IPS-18c (cell line): Measurements from ENCODE around the gene CHM.
"Not testable (repeated sequence)": the region's sequence is repeated elsewhere in the genome, so short reads cannot be mapped to it uniquely, and the experiment has no call there.

Experiments used
- H3K4me3 ChIP-seq: 2 replicates; pipeline ENCODE4 v1.7.0; 2013; ENCODE audit warnings: low read depth, mild to moderate bottlenecking, low read length, moderate library complexity; ENCODE audit not compliant: insufficient read depth
- H3K9me3 ChIP-seq: one replicate; pipeline ENCODE4 v1.6.1; 2013; ENCODE audit warnings: mild to moderate bottlenecking, low read length, moderate library complexity; ENCODE audit not compliant: control insufficient read depth, insufficient read depth

Gene CHM, protein sequence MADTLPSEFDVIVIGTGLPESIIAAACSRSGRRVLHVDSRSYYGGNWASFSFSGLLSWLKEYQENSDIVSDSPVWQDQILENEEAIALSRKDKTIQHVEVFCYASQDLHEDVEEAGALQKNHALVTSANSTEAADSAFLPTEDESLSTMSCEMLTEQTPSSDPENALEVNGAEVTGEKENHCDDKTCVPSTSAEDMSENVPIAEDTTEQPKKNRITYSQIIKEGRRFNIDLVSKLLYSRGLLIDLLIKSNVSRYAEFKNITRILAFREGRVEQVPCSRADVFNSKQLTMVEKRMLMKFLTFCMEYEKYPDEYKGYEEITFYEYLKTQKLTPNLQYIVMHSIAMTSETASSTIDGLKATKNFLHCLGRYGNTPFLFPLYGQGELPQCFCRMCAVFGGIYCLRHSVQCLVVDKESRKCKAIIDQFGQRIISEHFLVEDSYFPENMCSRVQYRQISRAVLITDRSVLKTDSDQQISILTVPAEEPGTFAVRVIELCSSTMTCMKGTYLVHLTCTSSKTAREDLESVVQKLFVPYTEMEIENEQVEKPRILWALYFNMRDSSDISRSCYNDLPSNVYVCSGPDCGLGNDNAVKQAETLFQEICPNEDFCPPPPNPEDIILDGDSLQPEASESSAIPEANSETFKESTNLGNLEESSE

DNA sequence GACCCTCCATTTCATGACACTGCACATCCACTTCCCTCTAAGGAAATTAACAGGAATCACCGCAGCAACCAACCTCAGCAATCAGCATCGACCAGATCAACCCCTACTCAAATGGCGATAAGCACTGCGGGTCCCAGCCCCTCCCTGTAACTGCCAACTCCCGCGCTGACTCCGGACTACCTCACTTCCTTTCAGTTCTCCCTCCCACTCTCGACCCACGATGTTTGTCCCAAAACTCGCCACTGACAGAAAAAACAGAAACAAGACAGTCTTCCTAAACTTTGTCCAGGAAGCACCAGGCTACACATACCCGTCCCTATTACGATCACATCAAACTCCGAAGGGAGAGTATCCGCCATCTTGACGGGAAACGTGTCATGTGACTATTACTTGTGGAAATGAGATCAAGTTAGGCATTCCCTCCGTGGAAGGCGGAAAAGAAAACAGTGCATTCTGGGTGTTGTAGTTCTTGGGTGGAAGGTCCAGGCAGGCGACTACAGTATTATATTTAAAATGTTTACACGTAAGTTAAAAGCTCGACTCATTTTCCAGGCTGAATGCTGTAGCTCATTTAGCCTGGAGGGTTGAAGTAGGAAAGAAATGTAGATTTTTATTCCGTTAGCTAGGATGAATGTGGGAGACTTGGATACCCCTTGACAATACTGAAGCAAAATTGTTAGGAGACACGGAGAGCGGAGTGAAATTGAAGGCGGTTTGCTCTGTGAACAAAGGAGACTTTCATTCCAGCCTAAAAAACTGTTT is at the start of gene CHM:
CHM (minus strand) TSS at position 385 of the 762 bp plus-strand sequence; CDS start at position 359, 26 bp downstream.
- peak within 1 kb of the TSS; percentile 70 for H3K4me3 ChIP-seq
- H3K9me3 ChIP-seq = no peaks in the 10 kb centered on the region

DNA sequence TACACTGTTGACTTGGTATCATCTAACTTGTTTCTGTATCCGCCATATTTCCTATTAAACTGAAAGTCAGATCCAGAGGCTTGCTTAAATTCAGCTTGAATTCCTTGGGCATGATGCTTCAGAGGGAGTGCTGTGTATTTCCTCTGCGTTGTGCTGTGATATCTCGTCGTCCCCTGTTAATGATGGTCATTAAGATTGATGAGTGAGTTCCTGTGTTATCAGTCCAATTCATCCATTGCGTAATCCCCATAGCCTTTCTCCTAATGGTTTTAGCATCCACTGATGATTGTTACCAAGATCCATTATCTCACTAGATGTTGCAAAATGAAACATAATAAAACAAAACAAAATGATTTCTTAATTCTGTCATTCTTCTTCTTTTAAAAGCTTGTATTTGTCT is 31.3 kb upstream of the CHM start:
- no peaks in the 10 kb centered on the region for H3K9me3 ChIP-seq
- no peak overlapping the region for H3K4me3 ChIP-seq

DNA sequence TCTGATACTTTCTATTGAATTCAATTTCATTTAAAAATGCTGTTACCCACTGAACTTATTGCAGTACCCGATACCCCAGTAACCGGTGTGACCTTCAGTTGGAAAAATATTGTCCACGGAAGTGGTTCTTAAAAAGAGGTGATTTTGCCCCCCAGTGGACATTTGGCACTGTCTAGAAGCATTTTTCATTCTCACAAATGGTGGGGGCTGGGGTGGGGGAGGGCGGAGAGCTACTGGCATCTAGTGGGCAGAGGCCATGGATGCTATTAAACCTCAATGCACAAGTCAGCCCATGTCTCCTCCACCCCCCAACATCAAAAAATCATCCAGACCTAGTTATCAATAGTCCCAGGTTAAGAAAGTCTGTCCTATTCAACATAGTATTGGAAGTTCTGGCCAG is 19.6 kb upstream of the CHM start:
- Histone ChIP-seq H3K4me3 (no peak overlapping the region), H3K9me3 (peaks cover 4% of the 10 kb centered on the region)

DNA sequence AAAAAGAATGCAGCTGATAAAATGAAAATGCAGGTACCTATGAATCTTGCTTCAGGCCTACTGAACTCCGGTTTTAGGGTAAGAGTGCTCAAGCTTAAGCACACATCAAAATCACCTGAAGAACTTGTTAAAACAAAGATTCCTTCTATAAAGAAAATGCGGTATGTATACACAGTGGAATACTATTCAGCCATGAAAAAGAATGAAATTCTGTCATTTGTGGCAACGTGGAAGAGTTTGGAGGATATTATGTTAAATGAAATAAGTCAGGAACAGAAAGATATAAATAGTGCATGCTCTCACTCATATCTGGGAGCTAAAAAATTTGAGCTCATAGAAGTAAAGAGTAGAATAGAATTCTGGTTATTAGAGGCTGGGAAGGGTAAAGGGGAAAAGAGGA is 14.0 kb upstream of the CHM start:
- peaks cover 4% of the 10 kb centered on the region for H3K9me3 ChIP-seq
- no peak overlapping the region for H3K4me3 ChIP-seq

DNA sequence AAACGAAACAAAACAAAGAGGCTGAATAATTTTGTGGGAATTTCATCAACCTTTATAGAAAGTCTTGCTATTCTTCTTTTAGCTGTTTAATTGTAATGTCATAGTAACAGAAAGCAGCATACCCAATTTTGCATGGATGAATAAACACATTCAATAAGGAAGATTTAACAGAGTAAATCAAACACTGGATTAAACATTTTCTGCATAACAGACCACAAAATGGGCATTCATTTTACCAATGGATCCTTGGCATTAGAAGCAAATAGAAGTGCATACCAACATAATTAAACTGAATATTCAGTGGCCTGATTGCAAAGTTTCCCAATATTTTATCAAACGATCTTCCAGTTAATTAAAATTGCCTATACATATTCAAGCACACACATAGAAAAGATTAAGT is 4.4 kb upstream of the CHM start:
- Histone ChIP-seq H3K9me3 (no peaks in the 10 kb centered on the region), H3K4me3 (no peak overlapping the region)

DNA sequence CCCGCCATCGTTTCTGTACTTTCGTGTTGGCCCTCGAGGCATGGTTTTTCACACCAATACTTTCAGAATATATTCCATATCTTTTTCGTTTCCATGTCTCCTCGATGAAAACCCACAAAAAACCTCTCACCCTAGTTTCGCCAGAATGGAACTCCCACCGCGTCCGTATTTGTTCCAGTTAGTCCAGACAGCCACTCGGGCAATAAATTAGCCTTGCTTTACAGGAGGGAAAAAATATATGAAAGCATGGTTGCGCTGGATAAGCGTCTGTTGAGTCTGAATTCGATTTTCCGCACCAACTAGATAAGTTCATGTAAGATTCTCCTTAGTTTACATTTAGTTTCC is 550 bp upstream of the CHM start:
- H3K4me3 ChIP-seq = peak overlapping the region; percentile 32; the same call in 1 of the 2 replicates
- no peaks in the 10 kb centered on the region for H3K9me3 ChIP-seq

DNA sequence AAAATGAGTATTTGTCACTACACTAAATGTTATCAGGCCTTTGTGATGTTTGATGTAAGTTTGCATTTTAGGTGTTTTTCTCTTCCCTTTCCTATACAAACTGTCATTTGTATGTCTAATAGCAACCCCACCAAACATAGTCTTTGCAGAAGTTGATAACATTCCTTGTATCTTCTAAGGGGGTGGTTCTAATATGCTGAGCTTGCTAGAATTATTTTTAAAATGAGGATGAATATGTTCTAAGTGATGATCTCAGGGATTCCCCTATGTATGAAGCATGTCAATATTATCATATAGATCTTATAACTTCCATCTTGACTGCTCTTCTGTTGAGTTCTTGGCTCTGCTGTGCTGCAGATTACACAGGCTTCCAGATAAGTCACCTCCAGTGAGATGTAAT is 3.1 kb downstream of the CHM start:
- H3K4me3 ChIP-seq = no peak overlapping the region

DNA sequence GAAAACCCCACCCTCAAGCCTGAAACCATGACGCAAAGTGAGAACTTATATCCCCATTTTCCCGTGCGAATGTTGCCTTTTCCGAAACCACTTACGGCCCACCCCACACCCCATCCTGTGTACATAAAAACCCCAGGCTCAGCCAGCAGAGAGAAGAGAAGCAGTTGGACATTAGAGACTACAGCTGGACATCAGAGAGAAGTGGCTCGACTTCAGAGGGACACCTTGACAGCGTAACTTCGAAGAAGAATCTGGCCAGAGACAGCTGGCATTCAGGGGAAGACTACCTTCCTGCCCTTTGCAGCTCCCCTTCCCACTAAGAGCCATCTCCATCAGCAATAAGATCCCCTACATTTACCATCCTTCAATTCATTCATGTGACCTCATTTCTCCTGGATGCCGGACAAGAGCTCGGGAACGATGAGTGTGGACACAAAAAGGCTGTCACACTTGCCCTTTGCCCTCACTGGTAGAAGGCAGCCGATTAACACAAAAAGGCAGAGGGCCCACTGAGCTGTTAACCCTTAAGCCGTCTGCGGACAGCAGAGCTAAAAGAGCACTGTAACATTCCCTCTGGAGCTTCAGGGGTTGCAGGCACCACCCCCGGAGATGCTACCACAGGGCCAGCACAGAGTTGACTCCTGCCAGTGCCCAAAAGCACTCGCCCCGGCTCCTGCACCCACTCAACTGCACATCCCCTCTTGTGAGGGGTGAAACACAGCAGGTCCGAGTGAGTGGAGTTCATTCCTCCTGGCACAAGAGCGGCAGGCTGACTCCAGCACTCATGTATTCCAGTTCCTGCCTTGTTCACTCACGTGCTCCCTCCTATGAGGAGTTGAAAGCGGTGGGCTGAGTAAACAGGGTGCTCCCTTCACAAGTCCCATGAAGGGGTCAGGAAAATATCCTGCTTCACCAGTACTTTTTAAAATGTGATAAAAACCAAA is 7.5 kb downstream of the CHM start:
- no peak overlapping the region for H3K4me3 ChIP-seq

More for the DNA sequence above, 3.1 kb downstream of the CHM start:
- no peaks in the 10 kb centered on the region for H3K9me3 ChIP-seq

DNA sequence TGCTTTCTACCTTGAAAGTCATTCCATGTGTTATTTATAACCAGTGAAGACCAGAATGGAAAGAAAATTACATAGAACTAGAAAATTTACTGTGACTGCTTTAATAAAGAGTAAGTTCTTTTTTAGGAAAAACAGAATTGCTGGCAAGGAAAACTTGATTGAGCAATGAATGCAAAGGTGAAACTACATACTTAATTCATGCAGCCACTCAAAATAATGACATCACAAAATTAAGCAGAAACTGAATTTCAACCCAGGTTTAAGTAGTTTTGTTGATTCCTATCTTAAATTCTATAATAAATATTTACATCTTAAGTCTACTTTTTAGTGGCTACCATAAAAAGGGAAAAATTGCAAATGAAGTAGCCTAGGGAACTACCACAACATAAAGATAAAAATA is 14.0 kb downstream of the CHM start:
- Histone ChIP-seq H3K9me3 (no peaks in the 10 kb centered on the region), H3K4me3 (no peak overlapping the region)

More for the DNA sequence above, 7.5 kb downstream of the CHM start:
- H3K9me3 ChIP-seq = no peaks in the 10 kb centered on the region

DNA sequence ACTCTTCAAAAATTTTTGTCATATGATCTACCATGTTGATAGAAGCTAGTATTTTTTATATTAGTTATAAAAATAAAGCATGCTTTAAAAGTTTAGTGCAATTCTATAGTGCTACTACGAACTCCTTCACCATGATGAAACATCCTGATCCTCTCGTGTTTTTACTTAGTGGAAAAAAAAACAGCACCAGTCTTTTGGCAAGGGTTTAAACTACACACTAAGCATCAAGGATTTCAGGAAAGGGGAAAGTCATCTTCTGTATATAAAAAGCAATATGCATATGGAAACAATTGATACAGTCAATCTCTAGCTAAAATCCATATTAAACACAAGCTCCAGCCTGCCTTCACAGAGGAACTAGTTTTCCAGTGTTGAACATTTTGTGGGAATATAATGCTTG is 18.7 kb downstream of the CHM start:
- H3K4me3 ChIP-seq = no peak overlapping the region
- no peaks in the 10 kb centered on the region for H3K9me3 ChIP-seq

DNA sequence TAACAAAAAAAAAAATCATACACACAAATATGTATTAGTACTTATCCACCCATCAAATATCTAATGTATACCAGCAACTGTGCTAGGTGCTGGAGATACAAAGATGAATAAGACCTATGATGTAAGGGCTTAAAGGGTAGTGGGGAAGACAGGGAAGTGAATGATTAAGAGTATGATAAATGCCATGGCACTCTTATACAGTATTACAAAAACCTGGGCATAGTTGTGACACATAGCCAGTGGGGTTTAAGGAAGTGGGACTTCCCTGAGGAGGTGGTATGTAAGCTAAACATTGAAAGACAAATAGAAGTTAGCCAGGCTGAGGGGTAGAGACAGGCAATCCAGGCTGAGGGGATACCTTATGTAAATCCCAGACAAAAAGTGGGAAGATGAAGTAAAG is 23.5 kb downstream of the CHM start:
- no peak overlapping the region for H3K4me3 ChIP-seq
- no peaks in the 10 kb centered on the region for H3K9me3 ChIP-seq

DNA sequence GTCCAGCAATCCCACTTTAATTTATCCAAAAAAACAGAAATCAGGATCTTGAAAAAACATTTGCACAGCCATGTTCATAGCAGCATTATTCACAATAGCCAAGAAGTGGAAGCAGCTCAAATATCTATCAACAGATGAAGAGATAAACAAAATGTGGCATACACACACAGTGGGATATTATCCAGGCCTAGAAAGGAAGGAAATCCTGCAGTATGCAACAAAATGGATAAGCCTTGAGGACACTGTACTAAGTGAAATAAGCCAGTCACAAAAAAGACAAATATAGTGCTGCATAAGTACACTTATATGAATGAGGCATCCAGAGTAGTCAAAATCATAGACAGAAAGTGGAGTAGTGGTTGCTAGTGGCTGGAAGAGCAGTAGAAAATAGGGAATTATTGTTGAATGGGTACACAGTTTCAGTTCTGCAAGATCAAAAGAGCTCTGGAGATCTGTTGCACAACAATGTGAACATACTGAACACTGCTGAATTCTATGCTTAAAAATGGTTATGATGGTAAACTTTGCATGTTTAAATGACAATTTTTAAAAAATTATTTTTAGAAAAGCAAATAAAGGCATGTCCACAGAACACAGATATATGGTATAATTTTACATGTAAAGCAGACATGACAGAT is 25.6 kb downstream of the CHM start:
- no peak overlapping the region for H3K4me3 ChIP-seq
- no peaks in the 10 kb centered on the region for H3K9me3 ChIP-seq

DNA sequence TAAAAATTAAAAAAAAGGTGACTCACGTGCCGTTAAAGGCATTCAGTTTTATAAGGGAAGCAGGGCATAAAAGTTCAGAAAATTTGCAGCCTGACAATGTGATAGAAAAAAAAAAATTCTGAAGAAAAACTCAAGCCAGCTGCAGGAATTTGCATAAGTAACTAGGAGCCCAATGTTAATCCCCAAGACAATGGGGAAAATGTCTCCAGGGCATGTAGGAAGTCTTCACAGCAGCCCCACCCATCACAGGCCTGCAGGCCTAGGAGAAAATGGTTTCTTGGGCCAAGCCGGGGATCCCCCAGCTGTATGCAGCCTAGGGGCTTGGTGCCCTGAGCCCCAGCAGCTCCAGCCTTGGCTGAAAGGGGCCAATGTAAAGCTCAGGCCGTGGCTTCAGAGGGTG is 31.2 kb downstream of the CHM start:
- Histone ChIP-seq H3K4me3 (no peak overlapping the region), H3K9me3 (peaks cover 2% of the 10 kb centered on the region)

DNA sequence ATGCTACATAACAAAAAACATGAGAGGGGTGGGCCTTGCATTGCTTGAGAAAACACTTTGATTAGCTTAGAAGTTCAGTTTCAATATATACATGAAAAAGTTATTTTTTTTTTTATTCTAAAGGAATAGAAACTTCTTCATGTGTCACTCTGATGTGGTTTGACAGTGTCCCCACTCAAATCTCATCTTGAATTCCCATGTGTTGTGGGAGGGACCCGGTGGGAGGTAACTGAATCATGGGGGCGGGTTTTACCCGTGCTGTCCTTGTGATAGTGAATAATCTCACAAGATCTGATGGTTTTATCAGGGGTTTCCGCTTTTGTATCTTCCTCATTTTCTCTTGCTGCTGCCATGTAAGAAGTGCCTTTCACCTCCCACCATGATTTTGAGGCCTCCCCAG is 32.4 kb downstream of the CHM start:
- H3K9me3 ChIP-seq, H3K4me3 ChIP-seq: not testable (repeated sequence)

DNA sequence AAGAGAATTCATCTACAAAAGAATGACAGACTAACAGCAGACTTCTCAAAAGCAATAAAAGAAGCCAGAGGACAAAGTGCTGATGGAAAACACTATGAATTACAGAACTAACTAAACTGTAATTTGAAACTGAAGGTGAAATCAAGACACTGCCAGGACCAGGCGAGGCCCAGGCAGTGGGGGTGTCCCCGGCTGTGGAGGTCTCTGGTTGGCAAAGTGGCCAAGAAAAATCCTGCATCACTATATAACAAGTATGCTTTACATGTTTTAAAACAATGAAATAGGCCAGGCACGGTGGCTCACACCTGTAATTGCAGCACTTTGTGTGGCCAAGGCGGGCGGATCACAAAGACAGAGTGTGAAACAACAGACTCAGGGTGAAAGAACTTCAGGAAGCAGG is 32.9 kb downstream of the CHM start:
- no peak overlapping the region for H3K4me3 ChIP-seq
- peaks cover 2% of the 10 kb centered on the region for H3K9me3 ChIP-seq

DNA sequence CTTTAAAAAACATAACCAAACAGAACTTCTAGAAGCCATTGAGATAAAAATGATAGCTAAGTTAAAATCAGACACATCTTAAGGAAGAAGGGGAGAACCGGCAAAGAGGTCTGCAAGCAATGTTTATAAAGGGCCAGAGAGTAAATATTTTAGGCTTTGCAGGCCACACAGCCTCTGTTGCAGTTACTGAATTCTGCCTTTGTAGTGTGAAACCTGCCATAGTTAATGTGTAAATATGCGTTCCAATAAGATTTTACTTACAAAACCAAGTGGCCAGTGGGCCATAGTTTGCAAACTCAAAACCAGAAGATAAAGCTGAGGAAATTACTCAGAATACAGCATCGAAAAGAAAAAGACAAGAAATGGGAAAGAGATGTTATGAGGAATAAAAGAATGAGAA is 33.6 kb downstream of the CHM start:
- Histone ChIP-seq H3K4me3 (no peak overlapping the region), H3K9me3 (peaks cover 2% of the 10 kb centered on the region)

DNA sequence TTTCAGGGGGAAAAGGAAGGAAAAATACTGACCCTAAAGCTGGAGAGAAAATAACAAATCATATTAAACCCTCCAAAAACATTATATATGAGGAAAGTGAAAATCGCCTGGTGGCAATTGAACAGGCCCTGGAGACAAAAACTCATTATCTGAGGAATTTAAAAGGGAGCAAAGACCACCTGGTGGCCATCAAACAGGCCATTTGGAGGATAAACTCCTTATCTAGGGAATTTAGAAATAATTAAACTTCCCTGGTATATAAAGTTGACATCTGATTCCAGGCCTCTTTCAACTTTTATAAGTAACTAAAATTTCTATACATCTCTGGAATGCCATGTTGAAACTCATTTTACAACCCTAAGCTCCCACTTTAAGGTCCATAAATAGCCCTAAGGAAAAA is 35.2 kb downstream of the CHM start:
- Histone ChIP-seq H3K9me3 (peaks cover 2% of the 10 kb centered on the region), H3K4me3 (no peak overlapping the region)
